CD4-positive, alpha-beta memory T cell (primary cell): Measurements from ENCODE around the gene ZMIZ2. TPM values are rescaled to one million over a fixed set of nuclear protein-coding genes. Genes with fewer than 3 reads are reported as not detected.

Source experiments
- CTCF ChIA-PET: fragments of 350-600 bp; sonication (Branson Sonifier 250); formaldehyde crosslinking; loops from one replicate; lab custom pipeline; 2021; ENCODE audit warnings: inconsistent platforms; ENCODE audit not compliant: partially characterized antibody; lab: Charles Lee
- POLR2A ChIA-PET: fragments of 350-600 bp; sonication (Branson Sonifier 250); formaldehyde crosslinking; loops from one replicate; lab custom pipeline; 2021; ENCODE audit not compliant: partially characterized antibody; lab: Charles Lee
- DNase-seq, 5 donors: peaks; one replicate each; pipeline versions ENCODE4 v3.0.0 to v3.0.0-alpha.2; 2020 to 2022; ENCODE audit warnings: mixed read lengths in 1 of 5
- H3K27ac ChIP-seq: one replicate; pipeline ENCODE4 v1.7.0; 2013; ENCODE audit warnings: low read depth, low read length
- H3K27me3 ChIP-seq: 2 replicates; pipeline ENCODE4 v1.7.0; 2013; ENCODE audit warnings: mild to moderate bottlenecking, low read length, moderate library complexity; ENCODE audit not compliant: insufficient read depth
- H3K36me3 ChIP-seq: 2 replicates; pipeline ENCODE4 v1.7.0; 2013; ENCODE audit warnings: mild to moderate bottlenecking, low read length, moderate library complexity; ENCODE audit not compliant: insufficient read depth
- H3K4me1 ChIP-seq: 2 replicates; pipeline ENCODE4 v1.7.0; 2013; ENCODE audit warnings: mild to moderate bottlenecking, low read length, moderate library complexity; ENCODE audit not compliant: insufficient read depth
- H3K4me3 ChIP-seq, 2 donors: one replicate each; pipeline ENCODE4 v1.7.0; 2013; ENCODE audit warnings: low read length in 2 of 2, mild to moderate bottlenecking in 1 of 2
- H3K9me3 ChIP-seq, 2 donors: one replicate each; pipeline ENCODE4 v1.7.0; 2013; ENCODE audit warnings: low read length in 2 of 2, control low read depth in 1 of 2; ENCODE audit not compliant: control insufficient read depth in 1 of 2
- H3K27ac Mint-ChIP-seq, 7 donors: one replicate each; pipeline ENCODE4 v1.8.0; 2020 to 2021; ENCODE audit warnings: mixed read lengths in 7 of 7, mild to moderate bottlenecking in 6 of 7, inconsistent platforms in 3 of 7, moderate library complexity in 3 of 7
- H3K27me3 Mint-ChIP-seq, 2 donors: one replicate each; pipeline ENCODE4 v1.8.0; 2020 to 2021; ENCODE audit warnings: mixed read lengths in 2 of 2
- H3K36me3 Mint-ChIP-seq, 2 donors: one replicate each; pipeline ENCODE4 v1.8.0; 2020 to 2021; ENCODE audit warnings: mixed read lengths in 2 of 2, inconsistent platforms in 1 of 2, mild to moderate bottlenecking in 1 of 2
- H3K4me1 Mint-ChIP-seq, 4 donors: one replicate each; pipeline ENCODE4 v1.8.0; 2020 to 2021; ENCODE audit warnings: mixed read lengths in 4 of 4, mild to moderate bottlenecking in 1 of 4
- H3K4me3 Mint-ChIP-seq, 8 donors: one replicate each; pipeline ENCODE4 v1.8.0; 2020 to 2021; ENCODE audit warnings: mixed read lengths in 8 of 8, mild to moderate bottlenecking in 7 of 8, moderate library complexity in 6 of 8, inconsistent platforms in 3 of 8
- H3K9me3 Mint-ChIP-seq, 8 donors: one replicate each; pipeline ENCODE4 v1.8.0; 2020 to 2021; ENCODE audit warnings: mixed read lengths in 8 of 8, mild to moderate bottlenecking in 5 of 8, inconsistent platforms in 3 of 8, moderate library complexity in 1 of 8
- intact Hi-C: fragments of 100-400 bp; cut with micrococcal nuclease; formaldehyde crosslinking; loops from one replicate; pipeline ENCODE4 v1.15.1; 2023
- polyA plus RNA-seq, 2 donors: library from polyadenylated mRNA; unstranded; fragments of 300-500 nt; fragmentation: Illumina TruSeq; gene quantifications; one replicate each; pipeline ENCODE4 v1.2.3, GENCODE V29; 2021
- total RNA-seq, 2 experiments: library from RNA; stranded (reverse); gene quantifications; one replicate each; pipeline ENCODE4 v1.2.3, GENCODE V29; 2021

Gene ZMIZ2
- total and polyA plus RNA-seq, 4 experiments from 2014 or later: 1.1 to 170 (median 90.3) TPM

DNA sequence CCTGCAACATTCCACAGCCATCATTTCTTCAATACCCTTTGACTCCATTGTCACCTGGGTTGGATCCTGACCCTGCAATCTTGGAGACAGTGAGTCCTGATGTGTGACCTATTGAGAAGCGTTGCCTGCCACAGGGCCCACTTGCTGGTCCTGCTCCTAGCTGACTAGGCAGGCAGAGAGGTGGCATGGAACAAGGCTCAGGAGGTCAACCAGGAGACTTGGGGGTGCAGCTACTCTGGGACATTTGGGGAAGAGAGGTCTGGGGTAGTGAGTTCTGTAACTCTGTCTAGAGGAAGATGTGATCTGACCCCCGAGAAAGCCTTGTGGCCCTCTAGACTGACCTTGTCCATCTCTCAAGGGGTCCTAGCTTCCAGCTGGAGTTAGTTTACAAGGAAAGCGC lies 1.8 kb downstream of the ZMIZ2 start:
- H3K9me3 ChIP-seq: no peaks in the 10 kb centered on the region
- H3K36me3 Mint-ChIP-seq: peaks cover 0 to 22% of the 10 kb centered on the region in 2 donors
- H3K4me1 ChIP-seq: peaks cover 63% of the 10 kb centered on the region
- DNase-seq: no peak
- H3K4me3 ChIP-seq: peak overlapping the region in 1 of 2 donors; percentile 25
- peaks cover 41 to 64% (median 49%) of the 10 kb centered on the region in 4 donors for H3K4me1 Mint-ChIP-seq
- H3K27ac Mint-ChIP-seq: peak overlapping the region; percentile 89 to 98 (median 95)
- CTCF ChIA-PET: interaction anchor here (0.7 to 1.3 kb wide), 3 partner anchors 66 to 119 kb away, joined by 3 read pairs; no protein-coding TSS in a partner anchor
- no peaks in the 10 kb centered on the region for H3K27me3 ChIP-seq
- no peaks in the 10 kb centered on the region for H3K27me3 Mint-ChIP-seq
- intact Hi-C loops: loop anchor here (2.0 kb wide), 1 partner anchor 18 kb away; no protein-coding TSS in a partner anchor
- peak overlapping the region; percentile 80 to 95 (median 86) for H3K4me3 Mint-ChIP-seq
- H3K27ac ChIP-seq: peak overlapping the region; percentile 90
- POLR2A ChIA-PET: interaction anchor here (0.6 to 4.1 kb wide), 10 partner anchors 19 to 177 kb away, joined by 3 to 25 read pairs (median 17); partner anchors contain the start of genes DDX56, H2AZ2, OGDH and PPIA
- H3K36me3 ChIP-seq: no peaks in the 10 kb centered on the region
- H3K9me3 Mint-ChIP-seq: no peaks in the 10 kb centered on the region

DNA sequence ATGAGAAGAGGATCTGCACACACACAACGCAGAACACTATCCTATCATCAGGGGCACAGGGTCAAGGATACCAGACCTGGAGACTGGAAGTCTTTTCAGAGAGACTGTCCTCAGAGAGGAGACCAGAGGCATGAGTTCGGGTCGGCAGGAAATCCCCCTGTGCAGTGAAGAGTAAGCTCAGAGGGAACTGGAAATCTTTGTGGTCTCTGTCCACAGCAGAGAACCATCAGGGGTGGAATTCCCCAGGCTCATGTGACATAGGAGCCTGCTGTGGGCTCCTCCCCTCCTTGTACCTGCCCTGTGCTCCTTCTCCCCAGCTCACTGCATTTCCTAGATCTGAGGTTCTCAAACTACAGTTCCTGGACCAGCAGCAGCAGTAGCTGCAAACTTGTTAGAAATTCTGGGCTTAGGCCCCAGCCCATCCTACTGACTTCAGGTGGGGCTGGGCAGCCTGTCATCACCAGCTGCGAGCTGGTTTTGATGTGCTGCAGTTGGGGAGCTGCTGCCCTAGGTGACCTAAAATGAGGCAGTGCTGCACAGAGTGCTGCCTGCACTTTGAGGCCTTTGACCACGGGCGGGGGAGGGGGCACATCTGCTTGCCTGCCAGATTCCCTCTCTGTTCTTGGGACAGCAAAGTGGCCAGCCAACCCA lies 2.4 kb downstream of the ZMIZ2 start:
- peaks cover 41 to 70% (median 49%) of the 10 kb centered on the region in 4 donors for H3K4me1 Mint-ChIP-seq
- intact Hi-C loops: loop anchor here (2.0 kb wide), 1 partner anchor 18 kb away; no protein-coding TSS in a partner anchor
- peak overlapping the region; percentile 89 to 98 (median 95) for H3K27ac Mint-ChIP-seq
- Histone ChIP-seq H3K4me1 (peaks cover 69% of the 10 kb centered on the region), H3K36me3 (no peaks in the 10 kb centered on the region), H3K27ac (peak overlapping the region; percentile 90), H3K27me3 (no peaks in the 10 kb centered on the region), H3K9me3 (no peaks in the 10 kb centered on the region), H3K4me3 (peak overlapping the region in 1 of 2 donors; percentile 25)
- ChIA-PET POLR2A (interaction anchor here (0.6 to 4.1 kb wide), 7 partner anchors 18 to 169 kb away, joined by 3 to 25 read pairs (median 18); partner anchors contain the start of genes H2AZ2, PPIA and TMED4), CTCF (interaction anchor here (0.7 to 1.3 kb wide), 3 partner anchors 67 to 119 kb away, joined by 3 read pairs; no protein-coding TSS in a partner anchor)
- H3K4me3 Mint-ChIP-seq: peak overlapping the region; percentile 77 to 95 (median 85)
- H3K27me3 Mint-ChIP-seq: no peaks in the 10 kb centered on the region
- H3K9me3 Mint-ChIP-seq: no peaks in the 10 kb centered on the region
- peaks cover 0 to 22% of the 10 kb centered on the region in 2 donors for H3K36me3 Mint-ChIP-seq
- peak; percentile 52 to 92 (median 59) for DNase-seq

DNA sequence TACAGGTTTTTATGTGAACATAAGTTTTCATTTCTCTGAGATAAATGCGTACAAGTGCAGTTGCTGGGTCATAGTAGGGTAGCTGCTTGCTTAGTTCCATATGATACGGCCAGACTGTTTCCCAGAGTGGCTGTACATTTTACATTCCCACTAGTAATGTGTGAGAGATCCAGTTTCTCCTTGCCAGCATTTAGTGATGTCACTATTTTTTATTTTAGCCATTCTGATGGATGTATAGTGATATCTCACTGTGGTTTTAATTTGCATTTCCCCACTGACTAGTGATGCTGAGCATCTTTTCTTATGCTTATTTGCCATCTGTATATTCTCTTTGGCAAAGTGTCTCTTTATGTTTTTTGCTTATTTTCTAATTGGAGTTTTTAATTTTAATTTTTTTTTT lies 4.2 kb downstream of the ZMIZ2 start:
- Mint-ChIP-seq H3K27me3 (no peaks in the 10 kb centered on the region), H3K27ac (peak overlapping the region in 5 of 7 donors; percentile 3 to 98 (median 68)), H3K9me3 (no peaks in the 10 kb centered on the region), H3K4me1 (peaks cover 37 to 65% (median 44%) of the 10 kb centered on the region in 4 donors), H3K4me3 (peak overlapping the region in 2 of 8 donors; percentile 31 to 54), H3K36me3 (peaks cover 0 to 23% of the 10 kb centered on the region in 2 donors)
- ChIA-PET CTCF (no interaction called here), POLR2A (interaction anchor here (2.0 kb wide), 1 partner anchor 146 kb away, joined by 6 read pairs; the partner anchor contains the start of gene OGDH)
- Histone ChIP-seq H3K4me3 (no peak overlapping the region), H3K9me3 (no peaks in the 10 kb centered on the region), H3K27me3 (no peaks in the 10 kb centered on the region), H3K36me3 (peaks cover 12% of the 10 kb centered on the region), H3K27ac (no peak overlapping the region), H3K4me1 (peaks cover 65% of the 10 kb centered on the region)
- intact Hi-C loops: no loop called here
- DNase-seq: no peak

DNA sequence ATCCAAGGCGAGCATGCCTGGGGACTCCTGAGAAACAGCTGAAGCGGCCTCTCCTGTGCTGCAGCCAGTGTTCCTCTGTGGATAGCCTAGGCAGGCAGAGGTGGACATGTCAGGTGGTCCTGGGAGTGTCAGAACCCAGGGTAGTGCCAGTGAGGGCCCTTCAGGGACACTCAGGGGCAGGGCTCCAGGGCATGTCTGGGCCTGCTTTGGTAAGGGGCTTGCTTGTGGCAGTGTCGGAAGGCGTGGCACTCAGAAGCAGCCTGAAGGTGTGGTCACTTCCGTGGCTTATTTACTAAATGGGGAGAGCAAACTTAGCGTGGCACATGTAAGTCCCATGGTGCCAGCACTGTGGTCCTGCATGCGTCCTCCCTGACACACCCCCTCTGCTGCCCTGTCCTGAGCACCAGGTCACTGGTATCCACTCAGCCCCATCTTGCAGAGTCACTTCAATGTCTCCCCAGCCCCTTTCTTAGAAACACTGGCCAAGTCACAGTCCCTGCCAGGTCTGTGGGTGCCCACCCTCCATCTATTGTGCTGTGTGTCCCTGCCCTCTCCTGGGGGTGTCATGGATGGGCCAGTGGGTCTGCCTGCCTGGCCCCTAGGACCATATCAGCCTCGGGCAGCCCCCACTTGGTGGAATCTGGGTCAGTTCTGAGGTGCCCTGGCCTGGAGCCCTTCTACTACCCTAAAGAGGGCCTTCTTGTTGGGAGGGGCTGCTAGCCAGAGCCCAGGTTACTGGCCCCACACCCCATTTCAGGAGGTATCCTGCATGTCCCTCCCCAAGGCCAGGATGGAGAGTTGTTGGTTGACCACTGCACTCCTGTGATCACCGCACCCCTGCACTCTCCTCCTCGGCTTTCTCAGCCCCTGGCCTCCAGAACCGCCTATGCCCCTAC lies 6.4 kb downstream of the ZMIZ2 start:
- H3K27me3 Mint-ChIP-seq: no peaks in the 10 kb centered on the region
- Histone ChIP-seq H3K36me3 (peaks cover 26% of the 10 kb centered on the region), H3K9me3 (no peaks in the 10 kb centered on the region), H3K4me1 (peaks cover 54% of the 10 kb centered on the region), H3K27me3 (no peaks in the 10 kb centered on the region), H3K4me3 (no peak overlapping the region), H3K27ac (peak overlapping the region; percentile 23)
- H3K9me3 Mint-ChIP-seq: no peaks in the 10 kb centered on the region
- H3K4me3 Mint-ChIP-seq: peak overlapping the region in 3 of 8 donors; percentile 7 to 49 (median 35)
- intact Hi-C loops: no loop called here
- DNase-seq: no peak
- H3K27ac Mint-ChIP-seq: peak overlapping the region; percentile 56 to 82 (median 70)
- ChIA-PET POLR2A (interaction anchor here (0.6 to 2.0 kb wide), 2 partner anchors 15 to 148 kb away, joined by 3 to 6 read pairs; partner anchors contain the start of gene OGDH), CTCF (no interaction called here)
- peaks cover 29 to 55% (median 35%) of the 10 kb centered on the region in 4 donors for H3K4me1 Mint-ChIP-seq
- peaks cover 0 to 25% of the 10 kb centered on the region in 2 donors for H3K36me3 Mint-ChIP-seq

DNA sequence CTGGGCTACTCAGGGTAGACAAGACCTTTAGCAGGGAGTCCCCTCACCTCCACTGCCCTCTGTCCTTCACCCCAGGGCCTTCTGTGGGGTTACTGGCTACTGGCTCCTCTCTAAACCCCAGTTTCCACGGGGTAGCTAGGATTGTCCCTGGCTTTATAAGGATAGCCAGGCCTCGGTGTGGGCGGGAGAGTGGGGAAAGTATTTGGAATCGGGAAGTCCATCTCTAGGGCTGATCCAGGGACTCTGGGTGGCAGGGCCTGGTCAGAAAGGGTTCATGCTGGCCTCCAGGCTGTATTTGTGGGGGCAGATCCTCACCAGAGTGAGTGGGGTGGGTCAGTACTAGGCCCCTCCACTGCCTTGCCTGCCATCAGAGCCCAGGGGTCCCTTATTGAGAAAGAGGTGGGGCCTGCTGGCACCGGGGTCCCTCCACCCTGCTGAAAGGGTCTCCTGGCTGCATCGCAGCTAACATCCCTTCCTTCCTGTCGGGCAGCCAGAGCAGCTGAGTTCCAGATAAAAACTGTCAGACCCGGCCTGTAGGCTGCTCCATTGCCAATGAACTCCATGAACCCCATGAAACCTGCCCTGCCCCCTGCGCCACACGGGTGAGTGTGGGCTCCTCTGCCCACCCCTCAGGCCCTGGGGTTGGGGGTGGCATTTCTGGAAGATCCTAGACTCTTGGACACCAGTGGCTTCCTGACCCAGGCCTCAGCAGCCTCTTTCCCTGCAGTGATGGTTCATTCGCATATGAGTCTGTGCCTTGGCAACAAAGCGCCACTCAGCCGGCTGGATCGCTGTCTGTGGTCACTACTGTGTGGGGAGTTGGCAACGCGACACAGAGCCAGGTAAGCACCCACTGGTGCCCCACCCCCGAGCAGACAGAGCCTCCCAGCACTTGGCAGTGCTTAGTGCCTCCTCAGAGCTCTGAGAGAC lies 7.3 kb downstream of the ZMIZ2 start:
- no peak overlapping the region for H3K4me3 Mint-ChIP-seq
- intact Hi-C loops: no loop called here
- no peaks in the 10 kb centered on the region for H3K27me3 ChIP-seq
- no peaks in the 10 kb centered on the region for H3K9me3 ChIP-seq
- no peak overlapping the region for H3K4me3 ChIP-seq
- no peak for DNase-seq
- H3K27ac ChIP-seq: peak overlapping the region; percentile 23
- peaks cover 5 to 26% of the 10 kb centered on the region in 2 donors for H3K36me3 Mint-ChIP-seq
- no peaks in the 10 kb centered on the region for H3K9me3 Mint-ChIP-seq
- peaks cover 36% of the 10 kb centered on the region for H3K36me3 ChIP-seq
- no peaks in the 10 kb centered on the region for H3K27me3 Mint-ChIP-seq
- peaks cover 45% of the 10 kb centered on the region for H3K4me1 ChIP-seq
- CTCF ChIA-PET: no interaction called here
- peak overlapping the region in 2 of 7 donors; percentile 68 to 70 for H3K27ac Mint-ChIP-seq
- peaks cover 20 to 46% (median 26%) of the 10 kb centered on the region in 4 donors for H3K4me1 Mint-ChIP-seq
- POLR2A ChIA-PET: interaction anchor here (1.0 kb wide), 1 partner anchor 8 kb away, joined by 3 read pairs; no protein-coding TSS in a partner anchor

DNA sequence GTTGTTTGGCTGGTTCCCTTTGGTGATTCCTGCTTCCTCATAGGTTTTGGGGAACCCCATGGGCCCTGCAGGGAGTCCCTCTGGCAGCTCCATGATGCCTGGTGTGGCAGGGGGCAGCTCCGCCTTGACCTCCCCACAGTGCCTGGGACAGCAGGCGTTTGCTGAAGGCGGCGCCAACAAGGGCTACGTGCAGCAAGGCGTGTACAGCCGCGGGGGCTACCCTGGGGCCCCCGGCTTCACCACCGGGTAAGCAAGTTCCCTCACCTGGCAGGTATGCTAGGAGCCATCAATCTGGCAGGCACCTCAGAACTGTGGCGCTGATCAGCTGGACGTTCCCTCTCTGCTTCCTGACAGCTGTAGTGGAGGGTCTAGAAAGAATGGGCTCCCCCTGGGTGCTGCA lies 8.3 kb downstream of the ZMIZ2 start:
- no peak overlapping the region for H3K4me3 ChIP-seq
- Mint-ChIP-seq H3K36me3 (peaks cover 5 to 26% of the 10 kb centered on the region in 2 donors), H3K27ac (no peak overlapping the region), H3K9me3 (no peaks in the 10 kb centered on the region), H3K4me3 (no peak overlapping the region), H3K4me1 (peaks cover 15 to 38% (median 20%) of the 10 kb centered on the region in 4 donors), H3K27me3 (no peaks in the 10 kb centered on the region)
- CTCF ChIA-PET: no interaction called here
- DNase-seq: no peak
- H3K36me3 ChIP-seq: peaks cover 43% of the 10 kb centered on the region
- intact Hi-C loops: no loop called here
- H3K9me3 ChIP-seq: no peaks in the 10 kb centered on the region
- no peaks in the 10 kb centered on the region for H3K27me3 ChIP-seq
- POLR2A ChIA-PET: interaction anchor here (1.0 kb wide), 1 partner anchor 9 kb away, joined by 3 read pairs; no protein-coding TSS in a partner anchor
- peaks cover 35% of the 10 kb centered on the region for H3K4me1 ChIP-seq
- no peak overlapping the region for H3K27ac ChIP-seq
